Measurements from ENCODE around the gene CYB561D2. TPM values are rescaled to one million over a fixed set of nuclear protein-coding genes. Genes with fewer than 3 reads are reported as not detected.

Gene CYB561D2
- total and polyA plus RNA-seq, 10 of the 15 experiments (the other 5 are each of a cell fraction or from before 2014, with no cell fraction given), result 7.6 to 39.2 (median 18.8) TPM

GRCh38 chr3:50401978-50402595, 51.4 kb downstream of the CYB561D2 start:
- ChIA-PET POLR2A (interaction anchor here (0.6 kb wide), 1 partner anchor 21 kb away, joined by 6 read pairs; no protein-coding TSS in a partner anchor), SMC1A (ENCODE audit: uncharacterized antibody, unreplicated experiment) (no interaction called here), CTCF (no interaction called here), RAD21 (ENCODE audit: unreplicated experiment) (no interaction called here)
- Histone ChIP-seq H4K20me1 (ENCODE audit: control insufficient read depth, insufficient read depth) (no peaks in the 10 kb centered on the region), H2AFZ (ENCODE audit: control insufficient read depth, low read depth, low read length) (no peak overlapping the region), H3K27ac (ENCODE audit: control insufficient read depth, insufficient read depth) (no peak overlapping the region), H3K27me3 (replicated peaks in 1 of 2; ENCODE audit: control insufficient read depth in 2 of 2, insufficient read depth in 2 of 2, low read length in 1 of 2) (no peaks in the 10 kb centered on the region; a peak in 2 of 4 replicates), H3K79me2 (ENCODE audit: control insufficient read depth, insufficient read depth, low read length) (no peaks in the 10 kb centered on the region), H3K4me1 (ENCODE audit: control insufficient read depth, insufficient read depth, low read length) (no peaks in the 10 kb centered on the region), H3K4me3 (no peak overlapping the region), H3K36me3 (ENCODE audit: control insufficient read depth in 2 of 2, insufficient read depth in 2 of 2, low read length in 1 of 2) (no peaks in the 10 kb centered on the region), H3K9me3 (replicated peaks; ENCODE audit: control insufficient read depth, insufficient read depth, low read length) (no peaks in the 10 kb centered on the region), H3K4me2 (ENCODE audit: control insufficient read depth, insufficient read depth) (no peak overlapping the region), H3K9ac (ENCODE audit: control insufficient read depth, insufficient read depth, low read length) (no peak overlapping the region)
- no peak for FAIRE-seq
- no peak for TF ChIP-seq KDM1A (IDR thresholded peaks at IDR 0.05; ENCODE audit: borderline replicate concordance)
- no peak for TF ChIP-seq TARDBP (IDR thresholded peaks at IDR 0.05; ENCODE audit: borderline replicate concordance)
- no peak for TF ChIP-seq ESRRA (IDR thresholded peaks at IDR 0.05; ENCODE audit: low read length)
- TF ChIP-seq, protein P1, sequence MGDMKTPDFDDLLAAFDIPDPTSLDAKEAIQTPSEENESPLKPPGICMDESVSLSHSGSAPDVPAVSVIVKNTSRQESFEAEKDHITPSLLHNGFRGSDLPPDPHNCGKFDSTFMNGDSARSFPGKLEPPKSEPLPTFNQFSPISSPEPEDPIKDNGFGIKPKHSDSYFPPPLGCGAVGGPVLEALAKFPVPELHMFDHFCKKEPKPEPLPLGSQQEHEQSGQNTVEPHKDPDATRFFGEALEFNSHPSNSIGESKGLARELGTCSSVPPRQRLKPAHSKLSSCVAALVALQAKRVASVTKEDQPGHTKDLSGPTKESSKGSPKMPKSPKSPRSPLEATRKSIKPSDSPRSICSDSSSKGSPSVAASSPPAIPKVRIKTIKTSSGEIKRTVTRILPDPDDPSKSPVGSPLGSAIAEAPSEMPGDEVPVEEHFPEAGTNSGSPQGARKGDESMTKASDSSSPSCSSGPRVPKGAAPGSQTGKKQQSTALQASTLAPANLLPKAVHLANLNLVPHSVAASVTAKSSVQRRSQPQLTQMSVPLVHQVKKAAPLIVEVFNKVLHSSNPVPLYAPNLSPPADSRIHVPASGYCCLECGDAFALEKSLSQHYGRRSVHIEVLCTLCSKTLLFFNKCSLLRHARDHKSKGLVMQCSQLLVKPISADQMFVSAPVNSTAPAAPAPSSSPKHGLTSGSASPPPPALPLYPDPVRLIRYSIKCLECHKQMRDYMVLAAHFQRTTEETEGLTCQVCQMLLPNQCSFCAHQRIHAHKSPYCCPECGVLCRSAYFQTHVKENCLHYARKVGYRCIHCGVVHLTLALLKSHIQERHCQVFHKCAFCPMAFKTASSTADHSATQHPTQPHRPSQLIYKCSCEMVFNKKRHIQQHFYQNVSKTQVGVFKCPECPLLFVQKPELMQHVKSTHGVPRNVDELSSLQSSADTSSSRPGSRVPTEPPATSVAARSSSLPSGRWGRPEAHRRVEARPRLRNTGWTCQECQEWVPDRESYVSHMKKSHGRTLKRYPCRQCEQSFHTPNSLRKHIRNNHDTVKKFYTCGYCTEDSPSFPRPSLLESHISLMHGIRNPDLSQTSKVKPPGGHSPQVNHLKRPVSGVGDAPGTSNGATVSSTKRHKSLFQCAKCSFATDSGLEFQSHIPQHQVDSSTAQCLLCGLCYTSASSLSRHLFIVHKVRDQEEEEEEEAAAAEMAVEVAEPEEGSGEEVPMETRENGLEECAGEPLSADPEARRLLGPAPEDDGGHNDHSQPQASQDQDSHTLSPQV (IDR thresholded peaks at IDR 0.05), result no peak
- TF ChIP-seq DPF2 (IDR thresholded peaks at IDR 0.05), result no peak
- TF ChIP-seq IKZF1 (conservative IDR thresholded peaks at IDR 0.05), result no peak
- TF ChIP-seq POLR2AphosphoS2 (IDR thresholded peaks at IDR 0.05; ENCODE audit: low read depth, low read length), result no peak
- TF ChIP-seq IKZF2 (IDR thresholded peaks at IDR 0.05), result no peak
- TF ChIP-seq EED (IDR thresholded peaks at IDR 0.05; ENCODE audit: low read depth), result no peak
- TF ChIP-seq TCF12 (IDR thresholded peaks at IDR 0.05; ENCODE audit: low read depth, low read length), result no peak
- TF ChIP-seq, protein P2, sequence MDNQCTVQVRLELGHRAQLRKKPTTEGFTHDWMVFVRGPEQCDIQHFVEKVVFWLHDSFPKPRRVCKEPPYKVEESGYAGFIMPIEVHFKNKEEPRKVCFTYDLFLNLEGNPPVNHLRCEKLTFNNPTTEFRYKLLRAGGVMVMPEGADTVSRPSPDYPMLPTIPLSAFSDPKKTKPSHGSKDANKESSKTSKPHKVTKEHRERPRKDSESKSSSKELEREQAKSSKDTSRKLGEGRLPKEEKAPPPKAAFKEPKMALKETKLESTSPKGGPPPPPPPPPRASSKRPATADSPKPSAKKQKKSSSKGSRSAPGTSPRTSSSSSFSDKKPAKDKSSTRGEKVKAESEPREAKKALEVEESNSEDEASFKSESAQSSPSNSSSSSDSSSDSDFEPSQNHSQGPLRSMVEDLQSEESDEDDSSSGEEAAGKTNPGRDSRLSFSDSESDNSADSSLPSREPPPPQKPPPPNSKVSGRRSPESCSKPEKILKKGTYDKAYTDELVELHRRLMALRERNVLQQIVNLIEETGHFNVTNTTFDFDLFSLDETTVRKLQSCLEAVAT (IDR thresholded peaks at IDR 0.05), result no peak
- no peak for TF ChIP-seq SMAD5 (IDR thresholded peaks at IDR 0.05; ENCODE audit: low read depth)
- TF ChIP-seq SUZ12 (IDR thresholded peaks at IDR 0.05; ENCODE audit: unreplicated experiment), result no peak
- TF ChIP-seq USF2 (IDR thresholded peaks at IDR 0.05; ENCODE audit: borderline replicate concordance, low read depth, low read length), result no peak
- TF ChIP-seq LARP7 (IDR thresholded peaks at IDR 0.05), result no peak
- TF ChIP-seq FOS (IDR thresholded peaks at IDR 0.05; ENCODE audit: borderline replicate concordance, extremely low read depth, insufficient read length), result no peak
- BruUV-seq (replicated peaks), result no TSS peak
- in situ Hi-C loops (cut with MboI) (no loop called here), intact Hi-C loops (cut with micrococcal nuclease; ENCODE audit: unreplicated experiment) (no loop called here)
- ATAC-seq, result no peak
- 1% methylated on average over 5 of the region's 5 CpGs for WGBS (ENCODE audit: insufficient coverage, insufficient replicate concordance, low lambda C conversion rate, missing lambda C conversion rate)
- no peak for DNase-seq (ENCODE audit: low read depth, low spot score)

Data from GM12878 (cell line).